WTC11 (cell line): ENCODE results near the gene UBE2F. TPM values are rescaled to one million over a fixed set of nuclear protein-coding genes. Genes with fewer than 3 reads are reported as not detected.

Experiments
- ATAC-seq: fragments of 200-7000 bp; cut with Tn5 transposase; 2 replicates; pipeline ENCODE4 v1.10.0; 2021; ENCODE audit warnings: mild to moderate bottlenecking, moderate library complexity
- CTCF ChIA-PET: fragments of 300-600 bp; sonication (Branson Sonifier 250); formaldehyde crosslinking; loops from one replicate; lab custom pipeline; 2021; ENCODE audit warnings: antibody characterized with exemption; lab: Charles Lee
- POLR2A ChIA-PET: fragments of 350-600 bp; sonication (Branson Sonifier 250); formaldehyde crosslinking; loops from one replicate; lab custom pipeline; 2021; ENCODE audit warnings: antibody characterized with exemption; lab: Charles Lee
- DNase-seq: peaks from one replicate; pipeline ENCODE4 v3.0.0; 2021; ENCODE audit warnings: low spot score
- H3K27ac Mint-ChIP-seq: 2 replicates; pipeline ENCODE4 v1.8.0; 2021; ENCODE audit warnings: mixed read lengths
- H3K27me3 Mint-ChIP-seq: 2 replicates; pipeline ENCODE4 v1.8.0; 2021; ENCODE audit warnings: low read depth, mild to moderate bottlenecking, moderate library complexity, mixed read lengths
- H3K36me3 Mint-ChIP-seq: 2 replicates; pipeline ENCODE4 v1.8.0; 2021; ENCODE audit warnings: mixed read lengths
- H3K4me1 Mint-ChIP-seq: 2 replicates; pipeline ENCODE4 v1.8.0; 2022; ENCODE audit warnings: mixed read lengths
- H3K4me3 Mint-ChIP-seq: 2 replicates; pipeline ENCODE4 v1.8.0; 2021; ENCODE audit warnings: mild to moderate bottlenecking, moderate library complexity, mixed read lengths
- H3K9me3 Mint-ChIP-seq: 2 replicates; pipeline ENCODE4 v1.8.0; 2021; ENCODE audit warnings: mixed read lengths
- CBFB ChIP-seq: sonication (generic); formaldehyde crosslinking; IDR thresholded peaks from 2 replicates; pipeline ENCODE4 v1.8.1; 2022; ENCODE audit warnings: mild to moderate bottlenecking, low read depth, missing genetic modification reagents
- CREM ChIP-seq: sonication (generic); formaldehyde crosslinking; IDR thresholded peaks from 2 replicates; pipeline ENCODE4 v1.8.1; 2022; ENCODE audit warnings: mild to moderate bottlenecking, missing genetic modification reagents, moderate library complexity
- EMX1 ChIP-seq: fragments of 250-450 bp; sonication (Bioruptor Pico); IDR thresholded peaks from 2 replicates; pipeline ENCODE4 v1.8.0; 2021; ENCODE audit warnings: mild to moderate bottlenecking
- ERG ChIP-seq: fragments of 250-450 bp; sonication (Bioruptor Pico); IDR thresholded peaks from 2 replicates; pipeline ENCODE4 v1.8.0; 2021; ENCODE audit warnings: mild to moderate bottlenecking
- FOXJ3 ChIP-seq: sonication (generic); formaldehyde crosslinking; IDR thresholded peaks from 2 replicates; pipeline ENCODE4 v1.9.0; 2021; ENCODE audit warnings: missing genetic modification reagents, mild to moderate bottlenecking, borderline replicate concordance
- FOXK1 ChIP-seq: sonication (generic); formaldehyde crosslinking; IDR thresholded peaks from 2 replicates; pipeline ENCODE4 v1.8.0; 2022; ENCODE audit warnings: mild to moderate bottlenecking, moderate library complexity, missing genetic modification reagents
- GABPB1 ChIP-seq: sonication (generic); formaldehyde crosslinking; IDR thresholded peaks from 2 replicates; pipeline ENCODE4 v1.8.1; 2023; ENCODE audit warnings: mild to moderate bottlenecking, missing genetic modification reagents
- GTF2I ChIP-seq: fragments of 250-450 bp; sonication (Bioruptor Pico); conservative IDR thresholded peaks from 2 replicates; pipeline ENCODE4 v1.4.0; 2021; ENCODE audit warnings: mild to moderate bottlenecking
- JUN ChIP-seq: sonication (generic); formaldehyde crosslinking; IDR thresholded peaks from 2 replicates; pipeline ENCODE4 v1.8.0; 2023; ENCODE audit warnings: mild to moderate bottlenecking, missing genetic modification reagents
- KAT7 ChIP-seq: sonication (generic); formaldehyde crosslinking; IDR thresholded peaks from 2 replicates; pipeline ENCODE4 v1.8.1; 2023; ENCODE audit warnings: missing genetic modification reagents, mild to moderate bottlenecking, borderline replicate concordance
- MYBL2 ChIP-seq: sonication (generic); formaldehyde crosslinking; IDR thresholded peaks from 2 replicates; pipeline ENCODE4 v1.8.1; 2023; ENCODE audit warnings: mild to moderate bottlenecking, moderate library complexity, missing genetic modification reagents
- NFATC4 ChIP-seq: fragments of 250-450 bp; sonication (Bioruptor Pico); IDR thresholded peaks from 2 replicates; pipeline ENCODE4 v1.9.0; 2021; ENCODE audit warnings: mild to moderate bottlenecking
- NR2C2 ChIP-seq: sonication (generic); formaldehyde crosslinking; IDR thresholded peaks from 2 replicates; pipeline ENCODE4 v1.8.0; 2022; ENCODE audit warnings: mild to moderate bottlenecking, missing genetic modification reagents
- PREB ChIP-seq: sonication (generic); formaldehyde crosslinking; IDR thresholded peaks from 2 replicates; pipeline ENCODE4 v1.8.1; 2022; ENCODE audit warnings: mild to moderate bottlenecking, missing genetic modification reagents, moderate library complexity, borderline replicate concordance
- TEAD4 ChIP-seq: sonication (generic); formaldehyde crosslinking; IDR thresholded peaks from 2 replicates; pipeline ENCODE4 v1.8.0; 2022; ENCODE audit warnings: mild to moderate bottlenecking, missing genetic modification reagents
- TP53 ChIP-seq: sonication (generic); formaldehyde crosslinking; IDR thresholded peaks from 2 replicates; pipeline ENCODE4 v1.8.1; 2023; ENCODE audit warnings: mild to moderate bottlenecking, missing genetic modification reagents
- USF1 ChIP-seq: sonication (generic); formaldehyde crosslinking; IDR thresholded peaks from 2 replicates; pipeline ENCODE4 v1.8.0; 2022; ENCODE audit warnings: mild to moderate bottlenecking, missing genetic modification reagents
- USF2 ChIP-seq: sonication (generic); formaldehyde crosslinking; IDR thresholded peaks from 2 replicates; pipeline ENCODE4 v1.8.1; 2023; ENCODE audit warnings: mild to moderate bottlenecking, missing genetic modification reagents, moderate library complexity
- ZBTB43 ChIP-seq: sonication (generic); formaldehyde crosslinking; IDR thresholded peaks from 2 replicates; pipeline ENCODE4 v1.8.1; 2023; ENCODE audit warnings: mild to moderate bottlenecking, missing genetic modification reagents
- ZNF121 ChIP-seq: sonication (generic); formaldehyde crosslinking; IDR thresholded peaks from 2 replicates; pipeline ENCODE4 v1.8.0; 2023; ENCODE audit warnings: missing genetic modification reagents
- ZNF281 ChIP-seq: sonication (generic); formaldehyde crosslinking; IDR thresholded peaks from 2 replicates; pipeline ENCODE4 v1.8.0; 2023; ENCODE audit warnings: mild to moderate bottlenecking, missing genetic modification reagents
- ZNF416 ChIP-seq: fragments of 250-450 bp; sonication (Bioruptor Pico); IDR thresholded peaks from 2 replicates; pipeline ENCODE4 v1.9.0; 2021; ENCODE audit warnings: mild to moderate bottlenecking, inconsistent platforms
- ZNF512 ChIP-seq: sonication (generic); formaldehyde crosslinking; IDR thresholded peaks from 2 replicates; pipeline ENCODE4 v1.8.1; 2022; ENCODE audit warnings: missing genetic modification reagents, borderline replicate concordance
- ZNF532 ChIP-seq: fragments of 250-450 bp; sonication (Bioruptor Pico); IDR thresholded peaks from 2 replicates; pipeline ENCODE4 v1.9.0; 2021; ENCODE audit warnings: mild to moderate bottlenecking, borderline replicate concordance
- total RNA-seq: library from RNA; stranded (reverse); gene quantifications from 3 replicates; pipeline ENCODE4 v1.2.3, GENCODE V29; 2021

UBE2F gene
- total RNA-seq, 1 experiment from 2014 or later, result 49.5 TPM

GRCh38 chr2:238020816-238021215, 54.0 kb downstream of the UBE2F start:
- H3K27me3 Mint-ChIP-seq, result no peaks in the 10 kb centered on the region
- no peaks in the 10 kb centered on the region for H3K4me1 Mint-ChIP-seq
- H3K4me3 Mint-ChIP-seq, result no peak overlapping the region
- ATAC-seq, result no peak
- CTCF ChIA-PET, result no interaction called here
- H3K27ac Mint-ChIP-seq, result no peak overlapping the region
- H3K9me3 Mint-ChIP-seq, result no peaks in the 10 kb centered on the region
- POLR2A ChIA-PET, result no interaction called here
- no peak for DNase-seq
- TF ChIP-seq ZNF532 (no peak), ZNF121 (CRISPR knock-in tag) (no peak), USF1 (no peak), NFATC4 (CRISPR knock-in tag) (no peak), ZNF416 (CRISPR knock-in tag) (no peak), CREM (CRISPR knock-in tag) (no peak), USF2 (no peak), ZNF512 (CRISPR knock-in tag) (no peak), ERG (CRISPR knock-in tag) (no peak), MYBL2 (no peak), NR2C2 (CRISPR knock-in tag) (no peak), FOXK1 (no peak), JUN (CRISPR knock-in tag) (no peak), GABPB1 (no peak), ZBTB43 (CRISPR knock-in tag) (no peak), TEAD4 (no peak)
- H3K36me3 Mint-ChIP-seq, result peaks cover 5% of the 10 kb centered on the region; the same call in 1 of the 2 replicates

- ChIA-PET CTCF (no interaction called here), POLR2A (no interaction called here)
- Mint-ChIP-seq H3K4me3 (no peak overlapping the region), H3K27ac (no peak overlapping the region), H3K36me3 (peaks cover 8% of the 10 kb centered on the region; the same call in 1 of the 2 replicates), H3K27me3 (no peaks in the 10 kb centered on the region), H3K4me1 (no peaks in the 10 kb centered on the region), H3K9me3 (no peaks in the 10 kb centered on the region)
- ATAC-seq, result no peak
- DNase-seq, result no peak
- TF ChIP-seq PREB (CRISPR knock-in tag), result no peak
- no peak for TF ChIP-seq ZNF281
- no peak for TF ChIP-seq FOXJ3 (CRISPR knock-in tag)
- no peak for TF ChIP-seq GTF2I (CRISPR knock-in tag)
- TF ChIP-seq TP53 (CRISPR knock-in tag), result no peak
- no peak for TF ChIP-seq EMX1 (CRISPR knock-in tag)
- no peak for TF ChIP-seq CBFB (CRISPR knock-in tag)
- TF ChIP-seq KAT7, result no peak
These were observed 54.5 kb downstream of the UBE2F start for GRCh38 chr2:238021327-238021726.
